Kidney (tissue), 14 donors: ENCODE results near the gene RRP1. TPM values are rescaled to one million over a fixed set of nuclear protein-coding genes. Genes with fewer than 3 reads are reported as not detected.

Source experiments
- DNase-seq, 5 donors: peaks; one replicate each; pipeline ENCODE4 v3.0.0-alpha.2; 2013 to 2020
- FAIRE-seq: peaks from 2 replicates; lab custom pipeline; 2012; peaks lifted over from hg19 to GRCh38; lab: Jason Lieb, UNC
- H3K27ac ChIP-seq, 2 donors: one replicate each; pipeline ENCODE4 v1.7.0; 2013; ENCODE audit warnings: low read depth in 2 of 2, low read length in 2 of 2, inconsistent platforms in 1 of 2
- H3K27me3 ChIP-seq: one replicate; pipeline ENCODE4 v1.7.1; 2013; ENCODE audit warnings: low read length, inconsistent platforms; ENCODE audit not compliant: control insufficient read depth, insufficient read depth
- H3K36me3 ChIP-seq, 3 donors: one replicate each; pipeline versions ENCODE4 v1.7.0 to v1.7.1; 2013; ENCODE audit warnings: low read length in 3 of 3, control low read depth in 1 of 3, inconsistent platforms in 1 of 3; ENCODE audit not compliant: insufficient read depth in 3 of 3, control insufficient read depth in 2 of 3
- H3K4me1 ChIP-seq, 3 donors: one replicate each; pipeline versions ENCODE4 v1.7.0 to v1.7.1; 2013; ENCODE audit warnings: low read length in 3 of 3, inconsistent platforms in 1 of 3, low read depth in 1 of 3; ENCODE audit not compliant: control insufficient read depth in 2 of 3, insufficient read depth in 2 of 3
- H3K4me3 ChIP-seq, 3 donors: one replicate each; pipeline versions ENCODE4 v1.7.0 to v1.8.1; 2013; ENCODE audit warnings: low read length in 3 of 3, control low read depth in 1 of 3, inconsistent platforms in 1 of 3
- H3K9ac ChIP-seq, 3 donors: one replicate each; pipeline versions ENCODE4 v1.7.0 to v1.7.1; 2013; ENCODE audit warnings: low read length in 3 of 3, control low read depth in 1 of 3, inconsistent platforms in 1 of 3
- H3K9me3 ChIP-seq, 3 donors: one replicate each; pipeline versions ENCODE4 v1.7.0 to v1.7.1; 2013; ENCODE audit warnings: low read length in 3 of 3, control low read depth in 1 of 3, inconsistent platforms in 1 of 3; ENCODE audit not compliant: control insufficient read depth in 2 of 3, insufficient read depth in 1 of 3
- intact Hi-C: fragments of 100-400 bp; cut with DNase I; formaldehyde crosslinking; loops from one replicate; pipeline ENCODE4 v1.11.1; 2022
- polyA plus RNA-seq: library from polyadenylated mRNA; stranded (reverse); fragments of 350-450 nt; fragmentation: Illumina TruSeq; extraction: RNeasy Lipid Tissue Mini Kit (QIAGEN cat#74804); gene quantifications from one replicate; pipeline ENCODE4 v1.2.3, GENCODE V29; 2014; ENCODE audit warnings: low read depth, low replicate concordance; ENCODE audit not compliant: insufficient read depth
- total RNA-seq: library from RNA; stranded (reverse); fragmentation: NEBNext Ultra II Directional; extraction: Animal tissue kit (Norgen Biotek cat#: 25700); gene quantifications from one replicate; pipeline ENCODE4 v1.2.1, GENCODE V29; 2021
- TF ChIP-seq, protein P1 (sequence below): IDR thresholded peaks from 3 replicates; pipeline ENCODE4 v1.5.1; 2012; ENCODE audit warnings: mild to moderate bottlenecking, moderate library complexity, borderline replicate concordance; ENCODE audit not compliant: insufficient read depth; ENCODE audit errors: extremely low read depth
- donor health status: control.
- donor health status: control.
- donor health status: control.
- donor health status: control.
- donor health status: control.
- donor health status: DM: yes; HTN: yes; CAD: no.
- donor health status: Normal renal cell carcinoma (clear cell type).

The RRP1 gene
- total and polyA plus RNA-seq, 2 donors from 2014 or later: 12.9 to 18.7 TPM

DNA sequence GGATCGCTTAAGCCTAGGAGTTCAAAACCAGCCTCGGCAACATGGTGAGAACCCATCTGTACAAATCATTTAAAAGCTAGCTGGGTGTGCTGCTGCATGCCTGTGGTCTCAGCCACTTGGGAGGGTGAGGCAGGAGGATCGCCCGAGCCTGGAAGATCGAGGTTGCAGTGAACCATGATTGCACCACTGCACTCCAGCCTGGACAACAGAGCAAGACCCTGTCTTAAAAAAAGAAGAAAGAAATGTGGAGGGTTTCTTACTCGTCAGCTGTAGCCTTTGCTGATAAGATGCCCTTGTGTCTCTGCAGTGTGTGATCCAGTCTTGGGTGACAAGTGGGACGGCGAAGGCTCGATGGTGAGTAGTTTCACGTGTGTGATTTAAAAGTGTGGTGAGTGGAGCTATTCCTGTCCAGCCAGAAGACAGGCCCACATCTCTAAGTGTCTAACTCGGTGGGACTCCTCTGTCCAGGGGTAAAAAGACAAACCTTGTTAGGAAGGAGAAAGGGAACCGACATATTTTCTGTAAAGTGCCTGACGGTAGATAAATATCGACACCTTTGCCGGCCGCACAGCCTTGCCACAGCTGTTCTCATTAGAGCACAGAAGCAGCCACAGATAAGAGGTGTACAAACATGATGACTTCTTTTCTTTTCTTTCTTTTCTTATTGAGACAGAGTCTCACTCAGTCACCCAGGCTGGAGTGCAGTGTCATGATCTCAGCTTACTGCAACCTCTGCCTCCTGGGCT, 43.4 kb upstream of the RRP1 start:
- no peak for FAIRE-seq
- intact Hi-C loops: no loop called here
- TF ChIP-seq, protein P1, sequence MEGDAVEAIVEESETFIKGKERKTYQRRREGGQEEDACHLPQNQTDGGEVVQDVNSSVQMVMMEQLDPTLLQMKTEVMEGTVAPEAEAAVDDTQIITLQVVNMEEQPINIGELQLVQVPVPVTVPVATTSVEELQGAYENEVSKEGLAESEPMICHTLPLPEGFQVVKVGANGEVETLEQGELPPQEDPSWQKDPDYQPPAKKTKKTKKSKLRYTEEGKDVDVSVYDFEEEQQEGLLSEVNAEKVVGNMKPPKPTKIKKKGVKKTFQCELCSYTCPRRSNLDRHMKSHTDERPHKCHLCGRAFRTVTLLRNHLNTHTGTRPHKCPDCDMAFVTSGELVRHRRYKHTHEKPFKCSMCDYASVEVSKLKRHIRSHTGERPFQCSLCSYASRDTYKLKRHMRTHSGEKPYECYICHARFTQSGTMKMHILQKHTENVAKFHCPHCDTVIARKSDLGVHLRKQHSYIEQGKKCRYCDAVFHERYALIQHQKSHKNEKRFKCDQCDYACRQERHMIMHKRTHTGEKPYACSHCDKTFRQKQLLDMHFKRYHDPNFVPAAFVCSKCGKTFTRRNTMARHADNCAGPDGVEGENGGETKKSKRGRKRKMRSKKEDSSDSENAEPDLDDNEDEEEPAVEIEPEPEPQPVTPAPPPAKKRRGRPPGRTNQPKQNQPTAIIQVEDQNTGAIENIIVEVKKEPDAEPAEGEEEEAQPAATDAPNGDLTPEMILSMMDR: no peak

GRCh38 chr21:43748622-43749021, 40.8 kb upstream of the RRP1 start:
- Histone ChIP-seq H3K36me3 (peaks cover 10 to 62% (median 25%) of the 10 kb centered on the region in 3 donors), H3K4me1 (no peaks in the 10 kb centered on the region), H3K9ac (no peak overlapping the region), H3K4me3 (no peak overlapping the region), H3K27me3 (no peaks in the 10 kb centered on the region), H3K27ac (no peak overlapping the region), H3K9me3 (no peaks in the 10 kb centered on the region)
- FAIRE-seq: no peak
- intact Hi-C loops: no loop called here
- TF ChIP-seq, protein P1: no peak
- no peak for DNase-seq

More for the DNA sequence above, 43.4 kb upstream of the RRP1 start:
- Histone ChIP-seq H3K4me1 (no peaks in the 10 kb centered on the region), H3K4me3 (no peak overlapping the region), H3K36me3 (peaks cover 8 to 51% (median 18%) of the 10 kb centered on the region in 3 donors), H3K27ac (no peak overlapping the region), H3K27me3 (no peaks in the 10 kb centered on the region), H3K9me3 (no peaks in the 10 kb centered on the region), H3K9ac (no peak overlapping the region)
- DNase-seq: no peak

DNA sequence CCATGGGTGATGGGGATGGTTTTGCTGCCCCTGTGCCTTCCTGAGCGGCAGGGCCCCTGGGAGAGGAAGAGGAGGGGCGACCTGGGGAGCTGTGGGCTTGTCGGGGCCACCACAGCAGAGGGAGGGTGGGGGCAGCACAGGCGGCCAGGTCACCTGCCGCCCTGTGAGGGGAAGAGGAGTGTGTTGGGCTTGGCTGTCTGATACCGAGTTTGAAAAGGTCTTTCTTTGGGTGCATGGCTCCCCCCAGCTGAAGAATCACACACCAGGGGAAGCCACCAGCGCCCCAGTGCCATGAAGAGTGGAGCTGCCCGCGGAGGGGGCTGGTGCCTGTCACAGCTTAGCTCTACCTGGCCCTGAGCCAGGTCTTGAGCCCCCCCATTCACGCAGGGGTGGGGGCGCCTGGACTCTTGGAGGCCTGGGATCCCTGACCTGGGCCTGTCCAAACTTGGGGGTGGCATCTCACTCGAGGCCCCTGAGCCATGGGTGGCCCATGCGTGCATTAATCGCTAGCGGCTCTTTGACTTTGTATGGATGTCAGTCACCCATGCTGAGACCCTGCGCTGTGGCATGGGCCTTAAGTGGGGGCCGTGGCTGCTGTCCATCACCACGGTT, 39.6 kb upstream of the RRP1 start:
- no peak for FAIRE-seq
- Histone ChIP-seq H3K27me3 (no peaks in the 10 kb centered on the region), H3K4me1 (no peaks in the 10 kb centered on the region), H3K36me3 (peaks cover 6 to 60% (median 23%) of the 10 kb centered on the region in 3 donors), H3K9ac (no peak overlapping the region), H3K4me3 (no peak overlapping the region), H3K27ac (no peak overlapping the region), H3K9me3 (no peaks in the 10 kb centered on the region)
- intact Hi-C loops: no loop called here
- peak in 1 of 5 donors; percentile 74 for DNase-seq
- TF ChIP-seq, protein P1: no peak
